Measurements from ENCODE around the gene LONP1.

Gene LONP1

GRCh38 chr19:5648464-5648863, 71.5 kb downstream of the LONP1 start:
- no peak for TF ChIP-seq CTCF (IDR thresholded peaks at IDR 0.05; ENCODE audit: low read depth, low read length)
- DNase-seq (ENCODE audit: extremely low read depth, low read depth), result no peak

GRCh38 chr19:5646703-5647102, 73.2 kb downstream of the LONP1 start:
- no peak for DNase-seq (ENCODE audit: extremely low read depth, low read depth)
- TF ChIP-seq CTCF (IDR thresholded peaks at IDR 0.05; ENCODE audit: low read depth, low read length), result no peak

GRCh38 chr19:5645409-5645808, 74.5 kb downstream of the LONP1 start:
- no peak for TF ChIP-seq CTCF (IDR thresholded peaks at IDR 0.05; ENCODE audit: low read depth, low read length)
- no peak for DNase-seq (ENCODE audit: extremely low read depth, low read depth)

GRCh38 chr19:5644037-5644436, 75.9 kb downstream of the LONP1 start:
- no peak for TF ChIP-seq CTCF (IDR thresholded peaks at IDR 0.05; ENCODE audit: low read depth, low read length)
- no peak for DNase-seq (ENCODE audit: extremely low read depth, low read depth)

GRCh38 chr19:5643060-5643459, 76.9 kb downstream of the LONP1 start:
- no peak for TF ChIP-seq CTCF (IDR thresholded peaks at IDR 0.05; ENCODE audit: low read depth, low read length)
- no peak for DNase-seq (ENCODE audit: extremely low read depth, low read depth)

- no peak for TF ChIP-seq CTCF (IDR thresholded peaks at IDR 0.05; ENCODE audit: low read depth, low read length)
- no peak for DNase-seq (ENCODE audit: extremely low read depth, low read depth)
Observed at GRCh38 chr19:5642204-5642603, 77.7 kb downstream of the LONP1 start.
